H9 (cell line): Measurements from ENCODE around the gene MRTFA. TPM values are rescaled to one million over a fixed set of nuclear protein-coding genes. Genes with fewer than 3 reads are reported as not detected.

ENCODE experiments used
- DNase-seq: peaks from one replicate; pipeline ENCODE4 v3.0.0-alpha.2; 2017
- H2AFZ ChIP-seq: one replicate; pipeline ENCODE4 v1.6.1; 2013; ENCODE audit warnings: mild to moderate bottlenecking, low read length, control low read depth, moderate library complexity
- H2AK5ac ChIP-seq: 2 replicates; pipeline ENCODE4 v1.6.1; 2013; ENCODE audit warnings: low read length, control low read depth, mixed read lengths; ENCODE audit not compliant: insufficient read length
- H2BK120ac ChIP-seq: one replicate; pipeline ENCODE4 v1.6.1; 2013; ENCODE audit warnings: low read depth, mild to moderate bottlenecking, low read length, control low read depth, inconsistent platforms; ENCODE audit not compliant: poor library complexity, severe bottlenecking
- H2BK12ac ChIP-seq: 2 replicates; pipeline ENCODE4 v1.6.1; 2013; ENCODE audit warnings: low read length, control low read depth, mixed read lengths, low read depth; ENCODE audit not compliant: insufficient read length
- H2BK15ac ChIP-seq: 2 replicates; pipeline ENCODE4 v1.6.1; 2013; ENCODE audit warnings: low read depth, low read length, control low read depth
- H2BK20ac ChIP-seq: one replicate; pipeline ENCODE4 v1.6.1; 2013; ENCODE audit warnings: low read depth, mild to moderate bottlenecking, low read length, control low read depth, inconsistent platforms; ENCODE audit not compliant: poor library complexity, severe bottlenecking
- H2BK5ac ChIP-seq: 2 replicates; pipeline ENCODE4 v1.6.1; 2013; ENCODE audit warnings: low read length, control low read depth, mixed read lengths; ENCODE audit not compliant: insufficient read length
- H3K14ac ChIP-seq: 2 replicates; pipeline ENCODE4 v1.6.1; 2013; ENCODE audit warnings: low read length, control low read depth; ENCODE audit not compliant: insufficient read depth
- H3K18ac ChIP-seq: 2 replicates; pipeline ENCODE4 v1.6.1; 2013; ENCODE audit warnings: low read depth, mild to moderate bottlenecking, mixed read lengths, low read length, control low read depth; ENCODE audit not compliant: insufficient read length
- H3K23ac ChIP-seq: 2 replicates; pipeline ENCODE4 v1.6.1; 2013; ENCODE audit warnings: low read length, control low read depth, mixed read lengths, low read depth; ENCODE audit not compliant: insufficient read length
- H3K23me2 ChIP-seq: 2 replicates; pipeline ENCODE4 v1.6.1; 2013; ENCODE audit warnings: low read depth, mild to moderate bottlenecking, mixed read lengths, low read length, control low read depth; ENCODE audit not compliant: insufficient read length, poor library complexity, severe bottlenecking
- H3K27ac ChIP-seq: 2 replicates; pipeline ENCODE4 v1.5.1; 2013; ENCODE audit warnings: low read length, control low read depth, mixed read lengths, low read depth; ENCODE audit not compliant: insufficient read length
- H3K27me3 ChIP-seq: 2 replicates; pipeline ENCODE4 v1.6.1; 2013; ENCODE audit warnings: low read length, control low read depth, inconsistent platforms; ENCODE audit not compliant: insufficient read depth
- H3K4ac ChIP-seq: 2 replicates; pipeline ENCODE4 v1.6.1; 2013; ENCODE audit warnings: low read depth, mild to moderate bottlenecking, control low read depth, inconsistent platforms, low read length, moderate library complexity
- H3K4me1 ChIP-seq: 2 replicates; pipeline ENCODE4 v1.6.1; 2013; ENCODE audit warnings: low read length, control low read depth, inconsistent platforms; ENCODE audit not compliant: insufficient read depth
- H3K4me2 ChIP-seq: 2 replicates; pipeline ENCODE4 v1.6.1; 2013; ENCODE audit warnings: low read length, control low read depth, mixed read lengths; ENCODE audit not compliant: insufficient read length, insufficient read depth
- H3K56ac ChIP-seq: 2 replicates; pipeline ENCODE4 v1.6.1; 2013; ENCODE audit warnings: low read depth, mild to moderate bottlenecking, mixed read lengths, low read length, control low read depth; ENCODE audit not compliant: insufficient read length
- H3K79me1 ChIP-seq: 2 replicates; pipeline ENCODE4 v1.6.1; 2013; ENCODE audit warnings: low read depth, mild to moderate bottlenecking, moderate library complexity, low read length, control low read depth, inconsistent platforms; ENCODE audit not compliant: insufficient read depth, poor library complexity, severe bottlenecking
- H3K79me2 ChIP-seq: 2 replicates; pipeline ENCODE4 v1.6.1; 2013; ENCODE audit warnings: low read length, control low read depth, inconsistent platforms; ENCODE audit not compliant: insufficient read depth
- H3K9ac ChIP-seq: 2 replicates; pipeline ENCODE4 v1.6.1; 2013; ENCODE audit warnings: low read length, control low read depth, mixed read lengths; ENCODE audit not compliant: insufficient read length; ENCODE audit errors: extremely low read depth
- H3K9me3 ChIP-seq: one replicate; pipeline ENCODE4 v1.6.1; 2013; ENCODE audit warnings: low read depth, low read length, inconsistent platforms; ENCODE audit not compliant: control insufficient read depth
- H3T11ph ChIP-seq: one replicate; pipeline ENCODE4 v1.6.1; 2013; ENCODE audit warnings: mild to moderate bottlenecking, low read length, control low read depth, inconsistent platforms
- H4K20me1 ChIP-seq: one replicate; pipeline ENCODE4 v1.6.1; 2013; ENCODE audit not compliant: control insufficient read depth, insufficient read length, insufficient read depth
- H4K5ac ChIP-seq: 2 replicates; pipeline ENCODE4 v1.6.1; 2013; ENCODE audit warnings: low read depth, mild to moderate bottlenecking, mixed read lengths, low read length, control low read depth; ENCODE audit not compliant: insufficient read length
- H4K8ac ChIP-seq: replicated peaks from 2 replicates; pipeline ENCODE4 v1.6.1; 2013; ENCODE audit warnings: low read length, control low read depth, mixed read lengths, low read depth; ENCODE audit not compliant: insufficient read length
- H4K91ac ChIP-seq: 2 replicates; pipeline ENCODE4 v1.6.1; 2013; ENCODE audit warnings: low read depth, mild to moderate bottlenecking, moderate library complexity, mixed read lengths, low read length, control low read depth; ENCODE audit not compliant: insufficient read length
- H3K27ac Mint-ChIP-seq, 3 experiments: 2 replicates in 2 of 3; 3 replicates in 1 of 3; pipeline ENCODE4 v1.8.0; 2020 to 2021; ENCODE audit warnings: mixed read lengths in 3 of 3, mild to moderate bottlenecking in 1 of 3, moderate library complexity in 1 of 3
- H3K27me3 Mint-ChIP-seq: 2 replicates; pipeline ENCODE4 v1.8.0; 2021; ENCODE audit warnings: low read depth, mild to moderate bottlenecking, moderate library complexity, mixed read lengths
- H3K36me3 Mint-ChIP-seq, 3 experiments: 2 replicates in 2 of 3; 3 replicates in 1 of 3; pipeline ENCODE4 v1.8.0; 2020 to 2021; ENCODE audit warnings: low read depth in 3 of 3, mixed read lengths in 3 of 3; ENCODE audit not compliant: insufficient read depth in 1 of 3
- H3K4me1 Mint-ChIP-seq, 2 experiments: 2 replicates each; pipeline ENCODE4 v1.8.0; 2020; ENCODE audit warnings: mixed read lengths in 2 of 2
- H3K4me3 Mint-ChIP-seq, 2 experiments: 2 replicates in 1 of 2; 3 replicates in 1 of 2; pipeline ENCODE4 v1.8.0; 2020 to 2021; ENCODE audit warnings: mild to moderate bottlenecking in 2 of 2, mixed read lengths in 2 of 2, moderate library complexity in 1 of 2
- H3K9me3 Mint-ChIP-seq, 2 experiments: 2 replicates in 1 of 2; 3 replicates in 1 of 2; pipeline ENCODE4 v1.8.0; 2020; ENCODE audit warnings: mild to moderate bottlenecking in 2 of 2, mixed read lengths in 2 of 2, moderate library complexity in 1 of 2
- CTCF ChIP-seq: fragments of 200-600 bp; sonication (generic); conservative IDR thresholded peaks from 3 replicates; pipeline ENCODE4 v1.8.0; 2021; ENCODE audit warnings: antibody characterized with exemption, mild to moderate bottlenecking
- WGBS: extraction: QIAGEN DNeasy Blood & Tissue Kit; methylation state at CpG from one replicate; pipeline ENCODE4 v1.1.7; 2013; ENCODE audit warnings: missing lambda C conversion rate, low lambda C conversion rate, mixed read lengths; ENCODE audit not compliant: insufficient read length; ENCODE audit errors: extremely low coverage; 5-methylcytosine and 5-hydroxymethylcytosine counted together
- total RNA-seq: library from RNA; stranded (reverse); gene quantifications from 2 replicates; pipeline ENCODE4 v1.2.1, GENCODE V29; 2021

MRTFA gene
- total RNA-seq, 1 experiment from 2014 or later: 38.1 TPM

- Histone ChIP-seq H3K18ac (no peak overlapping the region), H3K9ac (no peak overlapping the region), H3K14ac (no peak overlapping the region), H4K8ac (no peak overlapping the region), H3T11ph (no peak overlapping the region), H3K23me2 (no peaks in the 10 kb centered on the region), H2AK5ac (no peak overlapping the region), H3K27me3 (no peaks in the 10 kb centered on the region), H2AFZ (no peak overlapping the region), H2BK120ac (no peak overlapping the region), H2BK12ac (no peak overlapping the region), H2BK15ac (no peak overlapping the region), H3K23ac (no peak overlapping the region), H3K4me2 (no peak overlapping the region), H4K91ac (no peak overlapping the region), H3K4ac (no peak overlapping the region), H3K4me1 (no peaks in the 10 kb centered on the region), H4K20me1 (no peaks in the 10 kb centered on the region), H2BK5ac (no peak overlapping the region), H3K9me3 (no peaks in the 10 kb centered on the region), H2BK20ac (no peak overlapping the region), H3K56ac (no peak overlapping the region), H3K79me1 (no peaks in the 10 kb centered on the region), H3K27ac (no peak overlapping the region), H3K79me2 (no peaks in the 10 kb centered on the region), H4K5ac (no peak overlapping the region)
- H3K27ac Mint-ChIP-seq: peak overlapping the region in 2 of 3 experiments; percentile 18 to 69; a peak in 3 of 7 replicates
- no peaks in the 10 kb centered on the region for H3K9me3 Mint-ChIP-seq
- H3K4me3 Mint-ChIP-seq: no peak overlapping the region
- peaks cover 6 to 14% (median 7%) of the 10 kb centered on the region in 3 experiments; a peak in 6 of 7 replicates for H3K36me3 Mint-ChIP-seq
- 0 out of 4 replicates have a peak, but pooled peaks cover 0 to 1% of the 10 kb centered on the region in 2 experiments for H3K4me1 Mint-ChIP-seq
- H3K27me3 Mint-ChIP-seq: no peaks in the 10 kb centered on the region
- DNase-seq: no peak
- TF ChIP-seq CTCF: no peak
- no CpG with 5 or more reads among the region's 5 CpGs for whole genome bisulfite sequencing
Measured at GRCh38 chr22:40463683-40464082, 172.8 kb downstream of the MRTFA start.
